Activated naive CD4-positive, alpha-beta T cell treated with anti-CD3 and anti-CD28 coated beads, Interleukin-2, amount 50 U/mL, for 24 hours (primary cell): ENCODE measurements around the gene NPL.

Experiments
- H3K27ac Mint-ChIP-seq: one replicate; pipeline ENCODE4 v1.8.0; 2021; ENCODE audit warnings: mild to moderate bottlenecking, mixed read lengths
- H3K27me3 Mint-ChIP-seq: one replicate; pipeline ENCODE4 v1.8.0; 2021; ENCODE audit warnings: mixed read lengths
- H3K36me3 Mint-ChIP-seq: one replicate; pipeline ENCODE4 v1.8.0; 2021; ENCODE audit warnings: mixed read lengths
- H3K4me1 Mint-ChIP-seq: one replicate; pipeline ENCODE4 v1.8.0; 2021; ENCODE audit warnings: mixed read lengths
- H3K4me3 Mint-ChIP-seq: one replicate; pipeline ENCODE4 v1.8.0; 2021; ENCODE audit warnings: mild to moderate bottlenecking, mixed read lengths
- H3K9me3 Mint-ChIP-seq: one replicate; pipeline ENCODE4 v1.8.0; 2021; ENCODE audit warnings: mixed read lengths

Gene NPL

GRCh38 chr1:182791281-182792179 lies 2.0 kb downstream of the NPL start:
- H3K4me1 Mint-ChIP-seq, result peaks cover 28% of the 10 kb centered on the region
- no peaks in the 10 kb centered on the region for H3K27me3 Mint-ChIP-seq
- H3K36me3 Mint-ChIP-seq, result peaks cover 11% of the 10 kb centered on the region
- no peak overlapping the region for H3K4me3 Mint-ChIP-seq
- no peaks in the 10 kb centered on the region for H3K9me3 Mint-ChIP-seq
- no peak overlapping the region for H3K27ac Mint-ChIP-seq

GRCh38 chr1:182794091-182794490 lies 4.5 kb downstream of the NPL start:
- H3K27ac Mint-ChIP-seq, result no peak overlapping the region
- peaks cover 22% of the 10 kb centered on the region for H3K4me1 Mint-ChIP-seq
- peaks cover 17% of the 10 kb centered on the region for H3K36me3 Mint-ChIP-seq
- H3K4me3 Mint-ChIP-seq, result no peak overlapping the region
- no peaks in the 10 kb centered on the region for H3K27me3 Mint-ChIP-seq
- H3K9me3 Mint-ChIP-seq, result no peaks in the 10 kb centered on the region

- peaks cover 20% of the 10 kb centered on the region for H3K4me1 Mint-ChIP-seq
- peaks cover 18% of the 10 kb centered on the region for H3K36me3 Mint-ChIP-seq
- no peaks in the 10 kb centered on the region for H3K9me3 Mint-ChIP-seq
- no peak overlapping the region for H3K4me3 Mint-ChIP-seq
- H3K27me3 Mint-ChIP-seq, result no peaks in the 10 kb centered on the region
- no peak overlapping the region for H3K27ac Mint-ChIP-seq
Observed at GRCh38 chr1:182794676-182795201, 5.2 kb downstream of the NPL start.

- H3K4me1 Mint-ChIP-seq, result peaks cover 13% of the 10 kb centered on the region
- H3K36me3 Mint-ChIP-seq, result peaks cover 18% of the 10 kb centered on the region
- H3K27ac Mint-ChIP-seq, result no peak overlapping the region
- H3K4me3 Mint-ChIP-seq, result no peak overlapping the region
- H3K27me3 Mint-ChIP-seq, result no peaks in the 10 kb centered on the region
- no peaks in the 10 kb centered on the region for H3K9me3 Mint-ChIP-seq
Observed at GRCh38 chr1:182795563-182796228, 6.1 kb downstream of the NPL start.

- Mint-ChIP-seq H3K27ac (no peak overlapping the region), H3K36me3 (peaks cover 16% of the 10 kb centered on the region), H3K4me3 (no peak overlapping the region), H3K9me3 (no peaks in the 10 kb centered on the region), H3K27me3 (no peaks in the 10 kb centered on the region), H3K4me1 (no peaks in the 10 kb centered on the region)
Observed at GRCh38 chr1:182802006-182802803, 12.6 kb downstream of the NPL start.

- no peaks in the 10 kb centered on the region for H3K9me3 Mint-ChIP-seq
- H3K36me3 Mint-ChIP-seq, result peaks cover 18% of the 10 kb centered on the region
- no peak overlapping the region for H3K27ac Mint-ChIP-seq
- no peaks in the 10 kb centered on the region for H3K27me3 Mint-ChIP-seq
- no peaks in the 10 kb centered on the region for H3K4me1 Mint-ChIP-seq
- no peak overlapping the region for H3K4me3 Mint-ChIP-seq
Observed at GRCh38 chr1:182803846-182804245, 14.3 kb downstream of the NPL start.

GRCh38 chr1:182806015-182806678 lies 16.6 kb downstream of the NPL start:
- H3K4me3 Mint-ChIP-seq, result no peak overlapping the region
- no peak overlapping the region for H3K27ac Mint-ChIP-seq
- no peaks in the 10 kb centered on the region for H3K9me3 Mint-ChIP-seq
- no peaks in the 10 kb centered on the region for H3K27me3 Mint-ChIP-seq
- H3K4me1 Mint-ChIP-seq, result no peaks in the 10 kb centered on the region
- peaks cover 16% of the 10 kb centered on the region for H3K36me3 Mint-ChIP-seq

GRCh38 chr1:182807907-182808306 lies 18.3 kb downstream of the NPL start:
- Mint-ChIP-seq H3K4me1 (no peaks in the 10 kb centered on the region), H3K4me3 (no peak overlapping the region), H3K9me3 (no peaks in the 10 kb centered on the region), H3K36me3 (peaks cover 20% of the 10 kb centered on the region), H3K27me3 (no peaks in the 10 kb centered on the region), H3K27ac (no peak overlapping the region)

- Mint-ChIP-seq H3K27me3 (no peaks in the 10 kb centered on the region), H3K9me3 (no peaks in the 10 kb centered on the region), H3K4me3 (no peak overlapping the region), H3K36me3 (peaks cover 16% of the 10 kb centered on the region), H3K27ac (no peak overlapping the region), H3K4me1 (no peaks in the 10 kb centered on the region)
Observed at GRCh38 chr1:182809414-182809957, 19.9 kb downstream of the NPL start.

- peaks cover 22% of the 10 kb centered on the region for H3K36me3 Mint-ChIP-seq
Observed at GRCh38 chr1:182811975-182812722, 22.6 kb downstream of the NPL start.

GRCh38 chr1:182816863-182817262 lies 27.3 kb downstream of the NPL start:
- no peak overlapping the region for H3K4me3 Mint-ChIP-seq
- no peaks in the 10 kb centered on the region for H3K9me3 Mint-ChIP-seq
- no peaks in the 10 kb centered on the region for H3K4me1 Mint-ChIP-seq
- no peak overlapping the region for H3K27ac Mint-ChIP-seq
- H3K36me3 Mint-ChIP-seq, result peaks cover 30% of the 10 kb centered on the region
- H3K27me3 Mint-ChIP-seq, result no peaks in the 10 kb centered on the region

More at GRCh38 chr1:182811975-182812722, 22.6 kb downstream of the NPL start:
- Mint-ChIP-seq H3K4me1 (no peaks in the 10 kb centered on the region), H3K9me3 (no peaks in the 10 kb centered on the region), H3K27ac (no peak overlapping the region), H3K4me3 (no peak overlapping the region), H3K27me3 (no peaks in the 10 kb centered on the region)

- H3K9me3 Mint-ChIP-seq, result no peaks in the 10 kb centered on the region
- H3K27me3 Mint-ChIP-seq, result no peaks in the 10 kb centered on the region
- H3K27ac Mint-ChIP-seq, result no peak overlapping the region
- peaks cover 29% of the 10 kb centered on the region for H3K36me3 Mint-ChIP-seq
- no peak overlapping the region for H3K4me3 Mint-ChIP-seq
- no peaks in the 10 kb centered on the region for H3K4me1 Mint-ChIP-seq
Observed at GRCh38 chr1:182817802-182818201, 28.2 kb downstream of the NPL start.

- Mint-ChIP-seq H3K9me3 (no peaks in the 10 kb centered on the region), H3K4me3 (no peak overlapping the region), H3K36me3 (peaks cover 17% of the 10 kb centered on the region), H3K4me1 (no peaks in the 10 kb centered on the region), H3K27me3 (no peaks in the 10 kb centered on the region), H3K27ac (no peak overlapping the region)
Observed at GRCh38 chr1:182823220-182823619, 33.6 kb downstream of the NPL start.

- H3K4me3 Mint-ChIP-seq, result no peak overlapping the region
- peaks cover 10% of the 10 kb centered on the region for H3K36me3 Mint-ChIP-seq
Observed at GRCh38 chr1:182826892-182827291, 37.3 kb downstream of the NPL start.

More at GRCh38 chr1:182826892-182827291, 37.3 kb downstream of the NPL start:
- Mint-ChIP-seq H3K27me3 (no peaks in the 10 kb centered on the region), H3K4me1 (no peaks in the 10 kb centered on the region), H3K9me3 (no peaks in the 10 kb centered on the region), H3K27ac (no peak overlapping the region)
